Measurements from ENCODE around the gene PTPRN2. TPM values are rescaled to one million over a fixed set of nuclear protein-coding genes. Genes with fewer than 3 reads are reported as not detected.

Gene PTPRN2
- total RNA-seq, 2 donors from 2014 or later, result 26.1 to 55.5 TPM

GRCh38 chr7:157554393-157555238, 1033.0 kb downstream of the PTPRN2 start:
- 87% methylated on average over 28 of the region's 28 CpGs for WGBS
- Histone ChIP-seq H3K27ac (no peak overlapping the region), H3K4me1 (replicated peaks) (no peaks in the 10 kb centered on the region), H3K4me3 (no peak overlapping the region), H3K36me3 (no peaks in the 10 kb centered on the region), H3K27me3 (replicated peaks; ENCODE audit: insufficient read depth) (no peaks in the 10 kb centered on the region), H3K9me3 (no peaks in the 10 kb centered on the region)
- intact Hi-C loops (cut with DNase I), result no loop called here
- no peak for DNase-seq (ENCODE audit: low spot score)
- TF ChIP-seq CTCF (IDR thresholded peaks at IDR 0.05) (no peak), POLR2AphosphoS5 (IDR thresholded peaks at IDR 0.05) (no peak), POLR2A (IDR thresholded peaks at IDR 0.05) (no peak)

- no peak for DNase-seq (ENCODE audit: low spot score)
- Histone ChIP-seq H3K27me3 (replicated peaks; ENCODE audit: insufficient read depth) (no peaks in the 10 kb centered on the region), H3K27ac (no peak overlapping the region), H3K36me3 (no peaks in the 10 kb centered on the region), H3K4me3 (no peak overlapping the region), H3K9me3 (no peaks in the 10 kb centered on the region), H3K4me1 (replicated peaks) (no peaks in the 10 kb centered on the region)
- WGBS, result 88% methylated on average over 18 of the region's 18 CpGs
- TF ChIP-seq CTCF (IDR thresholded peaks at IDR 0.05) (no peak), POLR2AphosphoS5 (IDR thresholded peaks at IDR 0.05) (no peak), POLR2A (IDR thresholded peaks at IDR 0.05) (no peak)
- intact Hi-C loops (cut with DNase I), result no loop called here
Observed at GRCh38 chr7:157553256-157553655, 1034.4 kb downstream of the PTPRN2 start.

GRCh38 chr7:157552295-157552993, 1035.2 kb downstream of the PTPRN2 start:
- no peak for DNase-seq (ENCODE audit: low spot score)
- no peaks in the 10 kb centered on the region for H3K36me3 ChIP-seq
- TF ChIP-seq CTCF (IDR thresholded peaks at IDR 0.05) (no peak), POLR2A (IDR thresholded peaks at IDR 0.05) (no peak), POLR2AphosphoS5 (IDR thresholded peaks at IDR 0.05) (no peak)
- H3K9me3 ChIP-seq, result no peaks in the 10 kb centered on the region
- intact Hi-C loops (cut with DNase I), result no loop called here
- 92% methylated on average over 26 of the region's 26 CpGs for WGBS
- H3K4me1 ChIP-seq (replicated peaks), result no peaks in the 10 kb centered on the region
- no peak overlapping the region for H3K27ac ChIP-seq
- H3K27me3 ChIP-seq (replicated peaks; ENCODE audit: insufficient read depth), result no peaks in the 10 kb centered on the region
- H3K4me3 ChIP-seq, result no peak overlapping the region

- no peaks in the 10 kb centered on the region for H3K4me1 ChIP-seq (replicated peaks)
- no peak overlapping the region for H3K4me3 ChIP-seq
- no peaks in the 10 kb centered on the region for H3K27me3 ChIP-seq (replicated peaks; ENCODE audit: insufficient read depth)
- no peak overlapping the region for H3K27ac ChIP-seq
- DNase-seq (ENCODE audit: low spot score), result no peak
- WGBS, result 94% methylated on average over 13 of the region's 13 CpGs
- TF ChIP-seq CTCF (IDR thresholded peaks at IDR 0.05) (no peak), POLR2AphosphoS5 (IDR thresholded peaks at IDR 0.05) (no peak), POLR2A (IDR thresholded peaks at IDR 0.05) (no peak)
- no peaks in the 10 kb centered on the region for H3K36me3 ChIP-seq
- intact Hi-C loops (cut with DNase I), result no loop called here
- no peaks in the 10 kb centered on the region for H3K9me3 ChIP-seq
Observed at GRCh38 chr7:157551325-157552070, 1036.1 kb downstream of the PTPRN2 start.
